ENCODE measurements around the gene CNOT1.
"Not testable (repeated sequence)": the region's sequence is repeated elsewhere in the genome, so short reads cannot be mapped to it uniquely, and the experiment has no call there.

Gene CNOT1

DNA sequence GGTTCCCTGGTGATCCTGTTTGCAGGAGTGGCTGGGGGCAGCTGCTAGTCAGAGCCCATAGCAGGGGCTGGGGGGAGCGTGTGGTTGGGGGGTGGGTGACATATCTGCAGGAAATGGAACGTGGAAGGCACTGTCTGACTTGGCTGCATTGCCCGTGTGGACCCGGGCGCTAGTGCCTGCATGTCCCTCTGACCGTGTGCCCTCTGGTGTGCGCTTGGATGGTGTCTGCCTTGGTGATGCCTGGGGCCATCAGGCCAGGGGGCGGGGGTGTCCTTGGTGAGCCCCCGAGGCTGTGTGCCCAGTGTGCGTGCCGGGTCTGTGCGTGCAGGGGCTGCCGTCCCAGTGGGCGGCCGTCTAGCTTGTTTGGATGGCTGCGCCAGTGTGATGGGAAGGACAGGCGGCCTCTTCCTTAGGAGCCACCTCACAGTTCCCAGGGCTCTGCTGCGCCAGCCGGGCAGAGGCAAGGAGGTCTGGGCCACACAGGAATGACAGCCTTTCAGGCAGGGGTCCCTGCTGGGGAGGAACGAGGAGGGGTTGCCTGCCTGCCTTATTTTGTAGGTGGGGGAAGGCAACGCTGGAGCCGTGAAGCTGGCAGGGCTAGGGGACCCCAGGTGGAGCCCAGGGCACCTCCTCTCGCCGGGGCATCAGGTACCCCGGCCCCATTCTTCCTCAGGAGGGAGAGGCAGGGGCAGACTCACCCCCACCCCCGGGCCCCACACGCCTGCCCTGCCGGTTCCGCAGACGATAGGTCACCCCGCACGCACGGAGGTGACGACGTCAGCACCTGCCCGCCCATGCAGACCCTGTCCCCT, 129.0 kb downstream of the CNOT1 start:
- no peak for DNase-seq

DNA sequence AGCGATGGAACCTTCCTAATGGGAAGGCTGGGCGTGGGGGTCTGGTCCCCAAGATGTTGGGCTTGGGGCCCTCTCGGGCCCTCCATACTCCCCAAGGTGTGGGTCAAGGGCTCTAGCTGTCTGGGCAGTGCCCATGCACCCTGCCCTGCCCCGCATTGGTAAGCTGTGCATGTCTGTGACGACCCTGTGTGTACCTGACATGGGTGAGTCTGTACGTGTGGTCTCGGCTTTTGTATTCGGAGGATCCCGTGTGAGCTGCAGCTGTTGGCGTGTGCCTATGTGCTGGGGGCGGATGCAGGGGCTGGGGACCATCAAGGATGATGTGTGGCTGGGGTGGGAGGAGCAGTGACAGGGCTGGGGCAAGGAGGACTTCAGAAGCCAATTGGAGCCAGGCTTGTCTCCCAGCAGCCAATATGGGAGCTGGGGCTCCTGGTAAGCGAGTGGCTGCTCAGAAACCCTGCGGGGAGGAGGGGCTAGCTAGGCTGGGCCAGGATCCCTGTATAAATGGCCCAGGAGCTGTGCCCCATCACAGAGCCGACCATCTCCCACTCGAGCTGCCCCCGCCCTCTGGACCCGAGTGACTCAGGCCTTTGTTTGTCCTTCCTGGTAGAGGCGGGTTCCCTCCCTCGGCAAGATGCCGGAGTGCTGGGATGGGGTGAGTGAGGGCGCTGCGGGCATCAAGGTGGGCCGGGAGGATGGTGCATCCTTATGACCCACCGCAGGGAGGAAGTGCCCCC, 129.8 kb downstream of the CNOT1 start, which contains the start of gene NDRG4:
Gene NDRG4, plus strand, starts transcription at position 529 of the 737 bp plus-strand sequence. Its CDS starts 106 bp downstream, at position 635.
- DNase-seq: peak; percentile 83

DNA sequence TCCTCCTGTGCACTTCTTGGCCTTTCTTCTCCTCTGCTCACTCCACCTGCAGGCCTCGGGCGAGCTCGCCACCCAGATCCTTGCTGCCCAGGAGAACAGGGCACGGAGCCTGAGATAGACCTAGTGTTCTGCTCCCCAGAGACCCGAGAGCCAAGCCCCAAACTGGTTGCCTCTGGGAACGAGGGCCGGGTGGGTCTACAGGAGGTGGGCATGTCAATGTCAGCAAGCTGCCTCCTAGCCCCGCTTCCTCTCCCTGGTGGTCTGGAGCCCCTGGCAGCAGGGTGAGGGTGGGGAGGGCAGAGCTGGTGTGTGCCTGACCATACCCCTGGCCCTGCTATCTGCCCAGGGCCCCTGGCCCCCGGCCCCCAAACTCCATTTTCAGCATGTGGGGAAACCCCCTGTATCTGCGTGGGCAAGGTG, 130.5 kb downstream of the CNOT1 start:
- DNase-seq: no peak

DNA sequence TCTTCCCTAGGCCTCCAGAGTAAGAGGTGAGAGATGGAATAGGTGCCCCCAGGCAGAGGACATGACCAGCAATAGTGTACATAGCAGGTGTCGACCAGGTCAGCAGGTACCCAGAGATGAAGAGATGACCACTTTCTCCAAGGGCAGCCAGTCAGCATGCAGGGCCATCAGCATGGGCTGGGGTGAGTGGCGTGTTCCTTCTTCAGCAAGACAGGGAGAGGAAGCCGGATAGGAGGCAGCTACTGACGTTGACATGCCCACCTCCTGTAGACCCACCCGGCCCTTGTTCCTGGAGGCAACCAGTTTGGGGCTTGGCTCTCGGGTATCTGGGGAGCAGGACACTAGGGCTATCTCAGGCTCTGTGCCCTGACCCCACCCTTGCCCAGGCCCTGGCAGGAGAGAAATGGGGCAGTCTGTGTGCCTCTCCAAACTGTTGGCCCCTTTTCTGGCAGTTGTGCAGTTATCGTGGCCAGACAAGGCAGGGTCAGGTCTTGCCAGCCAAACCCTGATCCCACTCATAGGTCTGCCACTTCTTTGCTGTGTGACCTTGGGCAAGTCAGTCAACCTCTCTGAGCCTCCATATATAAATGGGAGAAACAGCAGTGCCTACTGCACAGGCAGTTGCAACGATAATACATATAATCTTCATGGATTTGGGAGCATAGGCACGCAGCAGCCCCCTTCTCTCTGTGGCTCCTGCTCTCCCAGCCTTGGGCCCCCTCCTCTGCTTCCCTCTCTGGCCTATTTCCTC, 131.1 kb downstream of the CNOT1 start:
- no peak for DNase-seq

DNA sequence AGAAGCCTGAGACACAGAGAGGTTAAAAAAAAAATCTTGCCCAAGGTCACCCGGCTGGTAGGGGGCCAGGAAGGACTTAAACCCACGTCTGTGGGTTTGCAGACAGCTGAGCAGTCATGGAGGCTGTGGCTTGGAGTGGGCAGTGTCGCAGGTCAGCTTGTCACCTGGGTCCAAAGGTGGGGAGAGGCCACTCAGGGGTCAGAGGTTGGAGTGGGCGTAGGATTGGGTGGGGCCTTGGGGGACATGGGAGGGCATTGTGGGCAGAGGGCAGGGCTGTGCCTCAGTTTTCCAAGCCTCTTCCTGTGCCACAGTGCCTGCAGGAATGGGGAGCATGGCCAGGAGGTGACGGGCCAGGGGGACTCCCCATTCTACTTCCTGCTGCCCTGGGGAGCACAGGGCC, 131.7 kb downstream of the CNOT1 start:
- no peak for DNase-seq

DNA sequence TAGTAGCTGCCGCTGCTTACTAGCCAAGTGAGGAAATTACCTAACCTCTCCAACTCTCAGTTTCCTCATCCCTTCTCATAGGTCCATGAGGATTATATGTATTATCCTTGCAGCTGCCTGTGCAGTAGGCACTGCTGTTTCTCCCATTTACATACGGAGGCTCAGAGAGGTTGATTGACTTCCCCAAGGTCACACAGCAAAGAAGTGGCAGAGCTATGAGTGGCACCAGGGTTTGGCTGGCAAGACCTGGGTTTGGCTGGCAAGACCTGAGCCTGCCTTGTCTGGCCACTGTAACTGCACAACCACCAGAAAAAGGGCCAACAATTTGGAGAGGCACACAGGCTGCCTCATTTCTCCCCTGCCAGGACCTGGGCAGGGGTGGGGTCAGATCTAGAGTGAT, 132.2 kb downstream of the CNOT1 start:
- no peak for DNase-seq

DNA sequence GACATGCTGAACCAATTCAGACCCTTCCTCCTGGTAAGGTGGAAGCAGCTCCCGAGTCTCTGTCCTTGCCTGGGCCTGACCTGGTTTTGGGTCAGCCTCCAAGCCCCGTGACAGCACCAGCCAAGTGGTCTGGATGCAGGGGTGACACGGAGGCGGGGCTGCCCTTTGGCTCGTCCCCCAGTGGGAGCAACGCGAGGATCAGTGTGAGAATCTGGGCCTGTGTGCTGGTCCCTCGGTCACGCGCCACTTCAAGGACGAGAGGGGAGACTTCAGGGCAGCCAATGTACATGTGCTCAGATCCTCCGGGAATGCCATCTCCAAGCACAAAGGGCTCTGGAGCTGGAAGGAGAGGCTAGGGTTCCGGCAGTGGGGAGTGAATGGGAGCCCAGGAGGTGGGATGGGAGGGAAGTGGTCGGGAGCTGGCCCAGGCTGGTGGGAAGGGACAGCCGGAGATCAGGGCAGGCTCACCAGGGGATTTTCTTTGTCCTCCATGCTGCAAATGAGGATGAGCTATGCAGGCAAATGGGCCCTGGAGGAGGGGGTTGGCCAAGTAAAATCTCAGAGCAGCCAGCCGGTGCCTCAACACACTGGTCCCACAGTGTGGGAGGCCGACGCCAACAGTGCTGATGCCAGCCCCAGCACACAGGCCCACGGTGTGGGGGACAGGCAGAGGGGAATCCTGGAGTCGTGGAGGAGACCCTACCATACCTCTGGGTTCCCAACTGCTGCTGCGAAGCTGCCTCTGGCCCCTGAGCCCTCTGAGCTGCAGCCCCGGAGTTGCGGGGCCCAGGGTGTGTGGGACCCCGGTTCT, 133.9 kb downstream of the CNOT1 start:
- DNase-seq: no peak

DNA sequence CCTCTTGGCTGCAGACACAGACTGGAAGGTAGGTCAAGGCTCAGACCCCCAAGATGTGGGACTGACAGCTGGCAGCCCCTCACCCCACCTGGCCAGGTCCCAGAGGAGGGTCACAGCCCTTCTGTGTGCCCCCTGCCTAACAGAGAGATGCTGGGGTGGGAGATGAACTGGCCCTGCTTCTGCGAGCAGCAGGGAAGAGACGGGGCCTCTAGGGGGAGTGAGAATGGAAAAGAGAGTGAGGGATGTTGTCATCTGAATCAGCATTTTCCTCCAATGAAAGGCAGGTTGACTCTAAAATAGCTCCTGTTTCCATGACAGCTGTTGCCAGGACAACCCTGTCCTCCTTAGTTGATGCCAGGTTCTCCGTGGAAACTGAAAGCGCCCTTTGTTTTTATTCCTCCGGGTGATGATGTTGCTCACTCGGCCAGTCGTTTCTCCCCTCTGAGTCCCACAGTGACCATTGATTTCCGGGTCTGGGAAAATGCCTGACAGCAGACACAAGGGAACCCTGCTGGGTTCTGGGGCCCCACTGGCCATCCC, 134.6 kb downstream of the CNOT1 start:
- peak; percentile 93 for DNase-seq

DNA sequence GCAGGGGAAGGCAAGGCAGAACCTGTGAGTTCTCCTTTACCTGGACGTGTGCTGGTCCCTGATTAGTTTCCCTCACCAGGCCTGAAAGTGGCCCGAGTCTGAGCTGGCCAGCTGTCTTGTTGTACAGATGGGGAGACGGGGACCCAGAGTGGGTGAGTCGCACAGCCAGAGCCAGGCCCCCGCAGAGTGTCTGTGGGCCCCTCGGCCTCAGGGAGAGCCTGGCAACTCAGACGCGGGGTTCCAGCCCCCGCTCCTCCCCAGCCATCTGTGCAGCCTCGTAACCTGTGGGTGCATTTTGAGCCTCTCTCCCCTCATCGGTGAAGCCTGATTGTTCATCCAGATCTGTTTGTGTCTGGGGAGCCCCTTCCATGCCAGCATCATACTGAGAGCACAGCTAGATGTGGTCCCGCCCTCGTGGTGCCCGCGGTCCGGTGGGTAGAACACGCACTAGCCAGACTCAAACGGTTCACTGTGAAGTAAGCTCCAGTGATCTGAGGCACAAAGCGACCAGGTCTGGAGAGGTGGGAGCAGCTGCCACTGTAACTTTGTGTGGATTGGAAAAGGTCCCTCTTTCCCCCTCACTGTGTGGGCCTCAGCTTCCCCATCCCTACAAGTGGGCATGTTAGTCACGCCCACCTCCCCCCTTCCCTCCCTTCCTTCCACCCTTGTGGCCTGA, 135.7 kb downstream of the CNOT1 start:
- no peak for DNase-seq

DNA sequence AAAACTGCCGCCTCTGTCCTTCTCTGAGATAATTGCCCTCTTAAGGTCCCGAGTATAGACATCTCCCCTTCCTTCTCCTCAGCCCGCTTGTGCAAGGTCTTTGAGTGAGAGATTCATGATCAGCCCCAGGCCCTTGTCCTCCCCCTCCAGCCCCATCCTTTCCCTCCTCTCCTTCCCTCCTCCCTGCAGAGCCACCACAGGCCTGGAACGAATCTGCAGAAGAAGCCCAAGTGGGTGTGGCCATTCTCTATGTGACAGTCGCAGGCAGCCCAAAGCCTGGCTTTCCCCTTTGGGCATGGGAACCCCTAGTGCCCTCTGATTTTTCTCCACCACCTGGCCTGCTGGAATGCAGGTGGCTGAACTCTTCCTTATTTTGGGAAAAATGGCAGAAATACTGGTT, 136.9 kb downstream of the CNOT1 start:
- DNase-seq: no peak

DNA sequence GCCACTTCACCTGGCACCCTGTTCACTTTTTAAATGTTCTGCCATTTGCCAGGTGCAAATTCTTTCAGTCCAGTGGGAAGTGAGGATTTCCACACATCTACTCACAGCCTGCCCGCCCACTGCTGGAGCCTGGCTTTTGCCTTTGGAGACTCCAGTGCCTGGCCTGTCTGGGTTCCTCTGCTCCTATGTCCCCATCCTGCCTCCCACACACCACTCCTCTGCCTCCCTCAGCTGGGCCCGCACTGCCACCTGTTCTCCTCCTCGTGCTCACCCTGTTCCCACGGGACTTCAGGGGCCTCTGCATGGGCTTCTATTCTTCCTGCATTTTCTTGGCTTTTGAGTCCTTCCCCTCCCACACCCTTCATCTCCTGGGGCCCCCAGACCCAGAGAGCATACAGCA, 137.6 kb downstream of the CNOT1 start:
- DNase-seq: no peak

DNA sequence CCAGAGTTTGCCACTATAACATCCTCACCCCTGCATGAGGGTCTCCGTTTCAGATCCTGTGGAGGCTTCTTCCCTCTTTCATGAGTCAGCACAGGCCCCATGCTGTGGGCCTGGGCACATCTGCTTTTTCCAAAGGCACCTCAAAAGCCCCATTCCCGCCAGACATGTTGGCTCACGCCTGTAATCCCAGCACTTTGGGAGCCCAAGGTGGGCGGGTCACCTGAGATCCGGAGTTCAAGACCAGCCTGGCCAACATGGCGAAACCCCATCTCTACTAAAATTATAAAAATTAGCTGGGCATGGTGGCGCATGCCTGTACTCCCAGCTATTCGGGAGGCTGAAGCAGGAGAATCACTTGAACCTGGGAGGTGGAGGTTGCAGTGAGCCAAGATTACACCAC, 139.1 kb downstream of the CNOT1 start:
- DNase-seq: not testable (repeated sequence)

DNA sequence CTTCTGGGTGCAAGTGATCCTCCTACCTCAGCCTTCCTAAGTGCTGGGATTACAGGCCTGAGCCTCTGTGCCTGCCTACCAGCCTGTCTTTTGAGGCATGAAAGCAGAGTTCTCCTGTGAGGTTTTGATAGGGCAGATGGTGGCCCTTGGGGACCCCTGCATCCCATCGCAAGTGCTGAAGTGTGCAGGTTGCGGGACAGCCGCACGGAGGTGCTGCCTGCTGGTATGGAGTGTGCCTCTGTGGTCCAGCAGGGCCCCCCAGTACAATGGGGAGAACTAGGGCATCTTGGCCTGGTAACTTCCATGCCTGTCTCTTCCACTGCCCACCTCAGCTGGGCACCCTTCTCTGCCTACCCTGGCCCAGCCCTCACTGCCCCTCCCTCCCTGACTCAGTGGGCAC, 139.6 kb downstream of the CNOT1 start:
- no peak for DNase-seq

DNA sequence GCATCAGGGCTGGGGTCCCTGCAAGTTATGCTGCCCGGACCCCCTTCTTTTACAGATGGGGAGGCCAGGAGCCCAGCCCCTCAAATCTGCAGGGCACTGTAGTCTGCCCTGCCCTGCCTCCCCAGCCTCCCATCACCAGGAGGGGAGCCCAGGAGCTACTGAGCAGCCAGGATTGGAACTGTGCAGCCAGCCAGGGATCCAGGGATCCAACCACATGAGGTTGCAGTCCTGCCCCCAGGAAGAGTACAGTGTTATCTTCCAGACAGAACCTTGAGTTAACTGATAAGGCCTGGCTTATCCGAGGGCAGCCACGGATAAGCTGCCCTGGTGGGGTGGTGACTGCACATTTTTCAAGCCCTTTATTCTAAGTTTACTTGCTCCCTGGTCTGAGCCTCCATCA, 141.1 kb downstream of the CNOT1 start:
- DNase-seq: no peak

DNA sequence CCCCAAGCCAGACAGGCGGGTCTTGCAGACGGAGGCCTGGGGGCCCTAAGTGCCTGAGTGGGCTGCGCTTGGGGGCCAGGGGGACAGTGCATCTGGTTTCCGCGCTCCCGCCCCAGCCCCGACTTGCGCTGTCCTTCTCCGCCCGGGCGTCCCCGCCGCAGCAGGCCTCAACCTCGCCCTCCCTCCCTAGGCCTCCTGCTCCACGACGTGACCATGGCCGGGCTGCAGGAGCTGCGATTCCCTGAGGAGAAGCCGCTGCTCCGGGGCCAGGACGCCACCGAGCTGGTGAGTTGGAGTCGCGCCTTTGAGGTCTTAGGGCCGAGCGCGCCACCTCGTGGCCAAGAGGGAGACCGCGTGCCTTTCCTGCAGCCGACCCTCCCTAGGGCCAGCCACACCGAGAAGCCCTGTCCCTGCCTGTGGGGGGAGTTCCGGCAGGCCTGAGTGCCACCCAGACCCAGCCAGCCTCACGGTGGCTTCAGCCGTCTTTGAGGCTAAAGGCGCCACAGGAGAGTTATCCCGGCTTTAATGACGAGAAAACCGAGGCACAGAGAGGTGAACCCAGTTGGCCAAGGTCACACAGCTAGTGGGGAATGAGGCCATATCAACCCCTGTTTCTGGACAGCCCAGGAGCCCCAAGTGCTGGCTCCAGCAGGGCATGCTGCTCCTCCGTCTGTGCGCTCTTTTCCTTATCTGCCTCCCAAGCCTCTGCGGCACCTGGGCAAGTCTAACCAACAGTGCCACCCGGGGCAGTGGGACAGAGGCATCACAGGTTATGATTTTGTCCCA, 141.9 kb downstream of the CNOT1 start:
- DNase-seq: peak; percentile 77

DNA sequence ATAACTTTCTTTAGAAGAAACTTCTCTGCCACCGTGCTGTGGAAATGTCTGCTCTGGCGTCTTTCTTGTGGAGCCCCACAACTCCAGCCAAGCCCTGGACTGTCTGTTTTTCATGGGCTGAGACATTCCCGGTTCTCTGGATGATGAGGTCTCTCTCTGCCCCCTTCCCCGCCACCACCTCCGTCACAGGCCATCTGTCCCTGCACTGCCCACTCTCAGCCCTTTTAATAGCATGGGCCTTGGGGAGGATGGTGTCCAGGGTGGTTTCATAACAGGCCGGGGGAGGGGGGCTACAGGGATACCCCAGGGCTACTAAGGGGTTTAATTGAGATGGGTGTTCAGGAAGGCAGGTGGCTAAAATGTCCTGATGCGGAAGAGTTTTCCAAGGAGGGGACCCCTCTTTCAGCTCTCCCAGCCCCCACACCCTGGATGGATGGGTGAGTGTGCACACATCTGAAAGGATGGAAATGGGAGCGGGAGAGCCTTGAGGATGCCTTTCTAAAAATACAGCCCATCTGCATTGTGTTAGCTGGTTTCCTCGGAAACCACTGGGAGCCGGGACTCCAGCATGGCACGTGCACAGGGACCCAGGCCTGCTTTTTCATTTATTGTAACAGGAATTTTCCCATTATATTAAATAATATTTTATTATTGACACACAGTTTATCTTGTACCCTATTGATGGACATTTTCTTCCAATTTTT, 144.3 kb downstream of the CNOT1 start:
- no peak for DNase-seq

DNA sequence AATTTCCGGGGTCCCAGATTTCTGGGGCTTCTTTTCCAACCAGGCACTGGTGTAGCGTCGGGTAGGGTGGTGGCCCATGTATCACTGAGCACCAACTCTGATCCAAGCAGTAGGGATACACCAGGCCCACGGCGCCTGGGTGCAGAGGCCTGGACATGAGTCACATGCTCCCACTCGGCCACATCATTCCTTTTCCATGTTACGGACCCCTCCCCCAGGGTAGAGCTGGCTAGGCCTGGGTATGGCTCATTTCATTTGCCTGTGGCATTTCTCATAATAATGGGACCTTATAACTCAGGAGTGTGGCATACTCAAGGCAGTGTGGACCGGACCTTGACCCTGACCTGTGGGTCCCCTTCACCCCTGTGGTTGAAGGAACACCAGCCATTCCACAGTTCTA, 147.7 kb downstream of the CNOT1 start:
- DNase-seq: no peak

DNA sequence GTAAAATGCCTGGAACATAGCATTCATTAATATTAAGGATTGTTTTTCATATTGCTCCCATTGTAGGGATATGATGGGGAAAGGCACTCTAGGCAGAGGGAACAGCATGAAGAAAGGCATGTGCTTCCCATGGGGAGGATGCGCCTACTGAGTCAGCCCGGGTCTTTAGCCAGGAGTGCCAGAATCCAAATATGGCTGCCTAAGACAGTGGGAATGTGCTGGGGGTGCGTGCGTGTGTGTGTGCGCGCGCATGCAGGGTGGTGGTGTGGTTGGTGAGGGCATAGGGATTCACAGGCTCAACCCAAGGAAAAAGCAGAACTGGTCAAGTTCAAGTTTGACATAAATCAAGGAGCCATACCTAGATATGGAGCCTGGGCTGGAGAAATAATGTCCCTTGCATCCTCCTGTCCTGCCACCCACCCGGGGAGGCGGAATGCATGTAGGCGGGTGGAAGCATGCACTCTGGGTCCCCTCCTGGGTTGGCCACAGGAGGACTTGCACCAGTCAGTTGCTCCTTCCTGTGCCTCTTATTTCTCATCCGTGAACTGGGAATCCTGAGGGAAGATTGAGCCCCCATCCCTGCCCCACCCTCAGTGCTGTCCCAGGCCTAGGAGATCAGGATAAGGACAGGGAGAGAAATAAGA, 148.3 kb downstream of the CNOT1 start:
- no peak for DNase-seq

DNA sequence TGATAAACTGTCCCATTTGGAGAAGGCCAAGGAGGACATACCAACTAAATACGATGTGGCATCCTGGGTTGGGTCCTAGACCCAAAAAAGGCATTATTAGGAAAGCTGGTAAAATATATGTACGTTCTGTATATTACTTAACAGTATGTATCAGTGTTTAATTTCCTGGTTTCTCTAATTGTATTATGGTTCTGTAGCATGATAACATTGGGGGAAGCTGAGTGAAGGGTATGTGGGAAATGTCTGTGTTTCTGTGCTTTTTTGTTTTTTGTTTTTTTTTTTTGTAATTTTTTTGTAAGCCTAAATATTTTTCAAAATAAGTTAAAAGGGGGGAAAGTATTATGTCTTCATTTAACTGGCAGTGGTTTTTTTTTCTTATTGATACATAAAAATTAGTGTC, 151.2 kb downstream of the CNOT1 start:
- DNase-seq: no peak

DNA sequence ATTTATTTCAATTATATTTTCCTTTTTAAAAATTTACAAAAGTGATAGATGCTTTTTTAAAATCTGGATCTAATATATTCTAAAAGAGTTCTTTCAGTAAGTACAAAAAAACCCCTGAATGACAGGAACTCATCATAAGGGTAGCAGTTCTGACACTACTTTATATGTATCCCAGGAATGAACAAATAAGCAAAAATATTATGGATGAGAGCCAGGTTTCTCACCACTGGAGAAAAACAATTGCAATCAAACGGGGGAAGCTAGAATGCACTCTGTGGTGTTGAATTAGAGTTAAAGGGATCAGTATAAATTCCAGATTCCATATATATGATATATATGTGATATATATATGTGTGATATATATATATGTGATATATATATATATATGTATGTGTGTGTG, 152.8 kb downstream of the CNOT1 start:
- DNase-seq: no peak

All from NCI-H1092 (cell line).